SJCRH30 (cell line): ENCODE results near the gene CHCHD4. TPM values are rescaled to one million over a fixed set of nuclear protein-coding genes. Genes with fewer than 3 reads are reported as not detected.
A peak's percentile ranks its signal among the peaks of the same experiment; 100 is the strongest.
"Not testable (repeated sequence)": the region's sequence is repeated elsewhere in the genome, so short reads cannot be mapped to it uniquely, and the experiment has no call there.

Experiments used
- DNase-seq, 2 experiments: peaks; one replicate each; pipeline ENCODE4 v3.0.0-alpha.2; 2015 to 2020
- H3K27ac ChIP-seq: fragments of 250-450 bp; sonication (Bioruptor Pico); 2 replicates; pipeline ENCODE4 v1.5.1; 2020; ENCODE audit warnings: mild to moderate bottlenecking, moderate library complexity
- H3K27me3 ChIP-seq: fragments of 250-450 bp; sonication (Bioruptor Pico); 2 replicates; pipeline ENCODE4 v1.5.1; 2020; ENCODE audit warnings: mild to moderate bottlenecking, moderate library complexity
- H3K36me3 ChIP-seq: fragments of 250-450 bp; sonication (Bioruptor Pico); 2 replicates; pipeline ENCODE4 v1.5.1; 2020; ENCODE audit warnings: mild to moderate bottlenecking, moderate library complexity
- H3K4me1 ChIP-seq: fragments of 250-450 bp; sonication (Bioruptor Pico); 2 replicates; pipeline ENCODE4 v1.5.1; 2020; ENCODE audit warnings: mild to moderate bottlenecking, moderate library complexity
- H3K4me3 ChIP-seq: fragments of 250-450 bp; sonication (Bioruptor Pico); 2 replicates; pipeline ENCODE4 v1.5.1; 2020; ENCODE audit warnings: mild to moderate bottlenecking, moderate library complexity
- H3K9me3 ChIP-seq: fragments of 250-450 bp; sonication (Bioruptor Pico); replicated peaks from 2 replicates; pipeline ENCODE4 v1.5.1; 2020; ENCODE audit warnings: mild to moderate bottlenecking, moderate library complexity
- total RNA-seq: library from RNA; depleted of rRNA; stranded (reverse); fragments of >200 nt; shearing (Covaris generic); gene quantifications from 2 replicates; pipeline ENCODE4 v1.2.3, GENCODE V29; 2014

The CHCHD4 gene
- total RNA-seq, 1 experiment from 2014 or later = 27.0 TPM

DNA sequence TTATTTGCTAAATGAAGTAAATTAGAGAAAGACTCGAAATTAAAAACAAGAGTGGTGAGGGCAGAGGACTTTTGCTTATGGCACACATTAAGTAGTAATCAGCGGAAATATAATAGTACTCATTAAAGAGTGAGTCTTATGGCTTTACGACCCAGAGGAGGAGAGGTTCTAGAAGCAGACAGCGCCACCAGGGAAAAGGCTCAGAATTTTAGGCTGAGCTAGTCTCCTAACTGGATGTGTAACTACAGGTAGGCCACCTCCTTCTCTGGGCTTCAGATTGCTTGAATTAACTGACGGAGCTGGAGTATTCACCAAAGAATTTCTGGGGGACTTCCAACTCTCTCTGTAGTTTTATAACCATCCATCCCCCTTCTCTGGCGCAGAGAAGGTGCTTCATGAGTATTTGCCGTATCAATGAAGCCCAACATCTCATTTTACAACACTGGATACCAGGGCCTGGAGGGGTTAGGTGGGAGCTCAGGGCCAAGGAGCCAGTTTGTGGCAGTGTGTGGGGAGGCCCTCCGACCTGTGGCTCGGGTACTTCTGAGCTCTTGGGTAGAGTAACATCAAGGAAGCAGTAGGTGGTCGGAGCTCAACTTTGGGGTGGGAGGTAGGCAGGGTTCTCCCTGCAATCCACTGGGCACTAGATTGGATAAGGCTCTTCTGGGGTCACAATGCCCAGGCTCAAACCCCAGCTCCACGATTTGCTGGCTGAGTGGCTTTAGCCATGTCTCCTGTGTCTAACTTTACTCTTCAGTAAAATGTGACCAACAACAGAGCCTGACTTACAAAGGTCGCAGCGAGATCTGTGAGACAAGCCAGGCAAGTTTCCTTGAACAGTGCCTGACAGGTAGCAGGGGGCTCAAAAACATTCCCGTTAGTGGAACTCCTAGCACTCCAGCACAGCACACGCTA, 1.1 kb downstream of the CHCHD4 start:
- no peak for DNase-seq
- H3K36me3 ChIP-seq = peaks cover 12% of the 10 kb centered on the region; the same call in 1 of the 2 replicates
- H3K27me3 ChIP-seq = no peaks in the 10 kb centered on the region
- peak overlapping the region; percentile 64 for H3K27ac ChIP-seq
- H3K9me3 ChIP-seq = no peaks in the 10 kb centered on the region
- H3K4me3 ChIP-seq = peak overlapping the region; percentile 72
- H3K4me1 ChIP-seq = peaks cover 6% of the 10 kb centered on the region; the same call in 1 of the 2 replicates

DNA sequence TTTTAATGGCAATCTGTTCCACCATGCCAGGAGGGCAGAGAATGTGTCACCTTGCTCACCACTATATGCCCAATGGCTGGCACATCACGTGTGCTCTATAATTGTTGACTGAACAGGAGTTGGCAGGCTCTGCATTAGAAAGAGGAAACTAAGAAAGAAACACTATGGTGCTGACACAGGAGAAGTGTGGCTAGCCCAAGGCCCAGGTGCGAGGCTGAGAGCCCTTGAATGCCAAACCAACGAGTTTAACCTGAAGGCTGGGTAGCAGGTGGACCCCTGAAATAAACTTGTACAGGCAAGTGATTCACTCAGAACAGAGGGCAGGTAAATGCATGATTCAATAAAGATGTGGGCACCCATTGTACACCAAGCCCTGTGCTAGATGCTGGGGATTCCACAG, 2.4 kb downstream of the CHCHD4 start:
- no peak for DNase-seq
- Histone ChIP-seq H3K9me3 (no peaks in the 10 kb centered on the region), H3K27me3 (no peaks in the 10 kb centered on the region), H3K27ac (no peak overlapping the region), H3K4me3 (no peak overlapping the region), H3K4me1 (peaks cover 6% of the 10 kb centered on the region; the same call in 1 of the 2 replicates), H3K36me3 (peaks cover 8% of the 10 kb centered on the region; the same call in 1 of the 2 replicates)

DNA sequence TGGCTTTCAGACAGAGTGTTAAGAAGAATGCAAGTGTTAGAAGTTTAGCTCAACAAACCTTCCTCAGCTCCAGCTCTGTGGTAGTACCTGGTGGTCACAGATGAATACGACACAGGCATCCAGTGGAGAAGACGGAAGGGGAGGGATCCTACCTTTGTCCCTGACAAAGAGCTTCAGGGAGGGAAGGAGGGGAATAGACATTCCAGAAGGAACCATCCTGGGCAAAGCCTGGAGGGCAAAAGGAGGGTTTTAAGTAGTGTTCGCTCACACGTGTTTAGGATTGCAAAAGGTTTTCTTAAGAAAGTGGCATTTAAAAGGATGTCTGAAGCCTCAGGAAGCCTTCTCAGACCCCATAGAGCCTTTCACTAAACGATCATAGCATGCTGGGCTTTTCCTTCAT, 2.8 kb downstream of the CHCHD4 start:
- H3K4me3 ChIP-seq = no peak overlapping the region
- H3K27me3 ChIP-seq = no peaks in the 10 kb centered on the region
- H3K36me3 ChIP-seq = peaks cover 8% of the 10 kb centered on the region; the same call in 1 of the 2 replicates
- H3K4me1 ChIP-seq = peaks cover 6% of the 10 kb centered on the region; the same call in 1 of the 2 replicates
- H3K27ac ChIP-seq = no peak overlapping the region
- no peaks in the 10 kb centered on the region for H3K9me3 ChIP-seq
- no peak for DNase-seq

DNA sequence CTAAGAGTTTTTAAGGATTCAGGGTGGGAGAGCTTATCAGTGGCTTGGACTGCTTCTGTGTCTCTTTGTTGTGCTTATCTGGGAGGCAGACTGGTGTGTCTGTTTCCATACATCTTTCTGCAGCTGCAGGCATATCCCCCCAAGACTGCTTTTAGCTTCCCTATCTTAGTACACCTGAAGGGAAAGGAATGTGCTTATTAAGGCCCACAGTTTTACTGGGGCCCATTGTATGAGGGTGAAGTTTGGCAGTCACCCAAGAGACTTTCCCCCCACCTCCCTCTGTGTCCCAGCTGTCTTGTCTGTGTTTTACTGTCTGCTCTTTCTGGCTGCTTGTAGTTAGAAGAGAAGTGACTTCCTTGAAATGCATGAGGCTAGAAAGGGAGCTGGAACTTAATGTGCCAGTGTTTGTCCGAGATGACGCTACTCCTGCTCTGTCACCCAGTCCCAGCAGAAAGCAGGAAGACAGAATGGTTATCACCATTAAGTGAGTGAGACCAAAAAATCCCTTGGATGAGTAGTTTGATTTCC, 3.7 kb downstream of the CHCHD4 start:
- not testable (repeated sequence) for DNase-seq, H3K27ac ChIP-seq, H3K36me3 ChIP-seq, H3K4me1 ChIP-seq, H3K27me3 ChIP-seq, H3K4me3 ChIP-seq, H3K9me3 ChIP-seq

DNA sequence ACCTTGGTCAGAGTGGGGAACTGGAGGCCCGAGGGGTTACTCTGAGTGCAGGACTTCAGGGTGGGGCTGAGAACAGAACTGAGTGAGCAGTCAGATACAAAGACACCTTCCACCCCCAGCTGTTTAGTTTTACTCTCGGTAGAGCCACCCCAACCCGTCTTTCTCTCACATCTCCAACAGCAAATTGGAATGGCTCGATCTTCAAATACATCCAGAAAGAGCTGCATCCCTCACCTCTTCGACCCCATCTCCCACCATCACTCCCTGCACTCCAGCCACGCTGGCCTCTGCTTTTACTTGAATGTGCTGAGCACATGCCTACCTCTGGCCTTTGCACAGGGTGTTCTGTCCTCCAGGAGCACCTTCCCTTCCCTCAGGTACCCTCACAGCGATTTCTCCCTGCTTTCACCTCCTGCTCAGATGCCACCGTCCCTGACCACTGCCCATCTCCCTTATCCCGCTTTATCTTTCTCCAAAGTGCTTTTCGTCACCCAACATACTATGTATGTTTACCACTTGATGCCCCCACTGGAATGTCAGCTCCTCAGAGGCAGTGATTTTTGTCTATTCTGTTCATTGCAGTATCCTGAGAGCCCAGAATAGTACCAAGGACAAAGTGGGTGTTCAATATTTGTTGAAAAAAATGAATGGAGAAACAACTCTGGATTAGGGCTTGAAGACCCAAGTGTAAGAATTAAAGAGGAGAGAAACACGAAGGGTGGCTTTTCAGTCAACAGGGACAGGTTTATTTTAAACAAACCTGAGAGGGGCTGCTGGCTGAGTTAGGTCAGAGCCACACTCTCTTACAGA, 4.4 kb downstream of the CHCHD4 start:
- no peak for DNase-seq
- H3K4me1 ChIP-seq = peaks cover 3% of the 10 kb centered on the region; the same call in 1 of the 2 replicates

DNA sequence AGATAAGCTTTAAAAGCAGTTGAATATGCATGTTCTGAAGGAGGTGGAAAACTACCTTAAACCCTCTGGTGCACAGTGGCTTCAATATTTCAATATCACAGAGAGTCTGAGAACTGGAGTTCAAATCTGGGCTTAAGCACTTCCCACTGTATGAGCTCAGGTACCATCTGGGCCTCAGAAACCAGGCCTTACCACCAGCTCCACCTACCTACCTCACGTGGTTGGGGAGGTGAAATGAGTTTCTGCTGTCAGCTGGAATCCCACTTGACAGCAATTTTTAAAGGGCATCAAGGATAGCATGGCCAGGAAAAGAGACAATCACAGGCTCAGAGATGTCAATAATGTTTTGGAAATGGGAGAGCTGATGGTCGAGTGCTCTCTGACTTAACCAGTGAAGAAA, 5.0 kb downstream of the CHCHD4 start:
- DNase-seq = no peak
- Histone ChIP-seq H3K4me3 (no peak overlapping the region), H3K27me3 (no peaks in the 10 kb centered on the region), H3K9me3 (no peaks in the 10 kb centered on the region), H3K36me3 (peaks cover 22% of the 10 kb centered on the region; the same call in 1 of the 2 replicates), H3K4me1 (peaks cover 3% of the 10 kb centered on the region; the same call in 1 of the 2 replicates), H3K27ac (no peak overlapping the region)

More for the DNA sequence above, 4.4 kb downstream of the CHCHD4 start:
- no peaks in the 10 kb centered on the region for H3K27me3 ChIP-seq
- H3K9me3 ChIP-seq = no peaks in the 10 kb centered on the region
- peaks cover 15% of the 10 kb centered on the region; the same call in 1 of the 2 replicates for H3K36me3 ChIP-seq
- H3K4me3 ChIP-seq = no peak overlapping the region
- H3K27ac ChIP-seq = no peak overlapping the region

DNA sequence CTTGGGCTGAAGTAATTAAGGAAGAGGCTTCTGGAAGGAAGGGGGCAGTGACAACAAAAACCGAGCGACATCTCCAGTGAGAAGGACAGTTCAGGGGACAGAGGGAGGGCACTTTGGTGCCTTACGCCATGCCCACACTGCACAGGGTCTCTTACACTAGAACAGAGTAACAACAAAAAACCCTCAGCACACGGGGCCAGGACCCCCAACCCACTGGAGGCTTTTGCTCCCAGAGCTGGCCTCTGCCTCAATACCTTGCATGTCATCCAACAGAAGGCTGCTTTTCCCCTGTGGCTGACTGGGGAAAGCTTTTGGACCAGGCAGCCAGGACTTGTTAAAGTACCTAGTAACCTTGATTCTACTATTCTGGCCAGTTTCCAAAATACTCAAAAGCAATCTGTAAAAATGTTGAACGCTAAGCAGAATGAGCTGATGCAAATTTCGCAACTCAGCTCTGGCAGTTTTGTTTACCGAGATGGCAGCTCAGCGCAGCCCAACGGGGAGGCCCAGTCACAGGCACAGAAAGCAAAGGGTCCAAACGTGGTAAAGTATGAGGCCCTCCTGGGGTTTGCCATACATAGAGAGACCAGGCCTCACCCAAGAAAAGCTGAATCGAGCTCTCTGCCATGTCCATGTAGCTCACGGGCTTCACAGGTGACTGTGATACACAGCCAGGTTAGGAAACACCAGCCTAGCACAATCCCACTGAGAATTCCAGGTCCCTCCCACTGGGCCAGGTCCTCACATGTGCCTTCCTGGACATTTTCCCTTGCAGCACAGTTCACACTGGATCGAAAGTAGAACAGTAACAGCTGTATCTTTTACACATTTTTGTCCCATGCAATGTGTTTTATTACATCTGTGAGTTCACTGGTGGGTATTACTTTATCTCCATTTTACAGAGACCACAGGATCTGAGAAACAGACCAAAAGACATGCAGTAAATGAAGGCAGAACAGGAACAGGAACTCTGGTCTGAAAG, 6.0 kb downstream of the CHCHD4 start:
- Histone ChIP-seq H3K27ac (no peak overlapping the region), H3K4me3 (no peak overlapping the region), H3K4me1 (peaks cover 2% of the 10 kb centered on the region; the same call in 1 of the 2 replicates), H3K36me3 (peaks cover 23% of the 10 kb centered on the region; the same call in 1 of the 2 replicates), H3K27me3 (no peaks in the 10 kb centered on the region), H3K9me3 (no peaks in the 10 kb centered on the region)
- no peak for DNase-seq

DNA sequence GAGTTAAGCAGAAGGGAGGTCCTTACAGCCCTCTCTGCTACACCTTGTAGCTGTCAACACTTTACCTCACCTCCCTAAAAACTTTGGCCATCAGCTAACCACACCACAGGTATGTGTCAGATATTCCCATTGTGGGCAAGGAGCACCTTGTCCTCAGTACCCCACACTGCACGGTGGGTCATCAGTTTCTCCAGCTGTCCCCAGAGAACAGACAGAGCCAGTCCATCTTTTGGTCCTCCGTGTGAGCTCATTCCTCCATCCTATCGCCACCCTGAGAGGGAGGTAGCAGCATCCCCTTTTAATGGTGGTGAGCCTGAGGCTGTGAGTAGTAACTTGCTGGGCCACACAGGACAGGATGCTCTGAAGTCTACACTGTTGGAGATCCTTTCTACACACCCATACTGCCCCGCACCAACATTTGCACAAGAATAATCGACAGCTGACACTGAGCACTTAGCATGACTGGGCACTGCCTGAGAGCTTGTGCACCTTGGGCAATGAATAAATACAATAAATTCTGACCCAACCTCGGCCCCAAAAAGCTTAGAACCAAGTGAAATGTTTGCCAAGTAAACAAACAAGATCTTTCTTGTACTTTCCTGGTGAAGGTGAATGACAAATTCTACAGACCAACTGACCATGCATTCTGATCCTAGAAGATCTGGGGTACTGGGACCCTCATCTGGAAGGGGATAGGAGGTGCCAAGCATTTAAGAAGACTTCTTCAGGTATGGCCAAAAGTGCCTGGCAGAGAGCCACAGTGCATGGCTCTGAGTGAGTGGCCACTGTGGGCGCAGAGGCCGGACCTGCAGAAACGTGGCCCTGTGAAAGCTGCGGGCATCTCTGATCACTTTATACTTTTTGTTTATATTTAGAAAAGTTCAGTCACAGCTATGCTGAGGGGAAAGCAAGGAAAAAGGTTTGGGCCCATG, 6.9 kb downstream of the CHCHD4 start:
- Histone ChIP-seq H3K4me1 (no peaks in the 10 kb centered on the region), H3K9me3 (no peaks in the 10 kb centered on the region), H3K4me3 (no peak overlapping the region), H3K27me3 (no peaks in the 10 kb centered on the region), H3K36me3 (peaks cover 27% of the 10 kb centered on the region), H3K27ac (no peak overlapping the region)
- DNase-seq = no peak

DNA sequence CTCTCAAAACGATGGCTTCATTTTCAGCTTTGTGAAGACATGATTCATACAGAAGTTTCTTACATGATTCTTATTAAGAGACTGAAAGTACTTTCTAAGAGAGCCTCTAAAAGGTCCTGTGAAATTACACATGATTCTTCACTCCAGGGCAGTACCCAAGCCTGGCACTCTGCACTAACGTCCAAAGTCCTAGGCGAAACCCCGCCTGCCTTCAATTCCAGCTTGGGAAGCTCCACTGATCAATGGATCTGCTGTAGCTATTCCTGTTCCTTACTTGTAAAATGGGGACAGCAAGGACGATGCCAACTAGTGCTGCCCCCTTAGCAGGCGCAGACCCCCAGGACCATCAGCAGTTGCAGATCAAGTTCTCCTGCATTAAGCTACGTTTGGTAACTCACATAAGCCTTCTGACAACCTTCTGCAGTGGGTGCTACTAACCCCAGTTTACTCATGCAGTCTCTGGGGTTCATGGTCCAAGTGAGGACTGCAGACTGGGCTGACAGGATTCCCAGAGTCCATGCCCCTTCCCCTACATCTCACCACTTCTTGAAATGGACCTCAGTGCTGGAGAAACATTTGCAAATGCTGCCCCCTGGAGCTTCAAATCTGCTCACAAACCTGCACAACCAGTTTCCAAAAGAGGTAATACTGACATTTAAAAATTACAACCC, 10.6 kb downstream of the CHCHD4 start:
- Histone ChIP-seq H3K27ac (no peak overlapping the region), H3K27me3 (no peaks in the 10 kb centered on the region), H3K9me3 (no peaks in the 10 kb centered on the region), H3K4me3 (no peak overlapping the region), H3K4me1 (no peaks in the 10 kb centered on the region), H3K36me3 (peaks cover 19% of the 10 kb centered on the region)
- no peak for DNase-seq

DNA sequence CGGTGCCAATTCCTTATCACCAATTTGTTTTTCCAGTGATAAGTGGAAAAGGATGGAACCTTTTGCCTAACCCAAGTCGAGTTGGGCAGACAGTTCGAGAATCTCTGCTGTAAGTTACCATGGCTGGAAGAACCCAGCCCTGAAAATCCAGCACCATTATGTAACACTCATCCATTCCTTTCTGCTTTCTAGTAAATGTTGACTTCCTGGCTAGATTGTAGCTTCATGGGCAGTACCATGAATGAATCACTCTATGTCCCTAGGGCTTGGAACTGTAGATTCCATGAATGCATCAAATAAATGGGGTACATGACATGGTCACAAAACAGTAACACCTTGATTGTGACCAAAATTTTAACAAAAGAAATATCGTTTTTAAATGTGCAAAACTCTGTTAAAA, 14.0 kb downstream of the CHCHD4 start:
- Histone ChIP-seq H3K9me3 (0 out of 2 replicates have a peak, but pooled peaks cover 2% of the 10 kb centered on the region), H3K4me1 (no peaks in the 10 kb centered on the region), H3K27ac (no peak overlapping the region), H3K4me3 (no peak overlapping the region), H3K27me3 (no peaks in the 10 kb centered on the region), H3K36me3 (peaks cover 16% of the 10 kb centered on the region)
- DNase-seq = no peak

DNA sequence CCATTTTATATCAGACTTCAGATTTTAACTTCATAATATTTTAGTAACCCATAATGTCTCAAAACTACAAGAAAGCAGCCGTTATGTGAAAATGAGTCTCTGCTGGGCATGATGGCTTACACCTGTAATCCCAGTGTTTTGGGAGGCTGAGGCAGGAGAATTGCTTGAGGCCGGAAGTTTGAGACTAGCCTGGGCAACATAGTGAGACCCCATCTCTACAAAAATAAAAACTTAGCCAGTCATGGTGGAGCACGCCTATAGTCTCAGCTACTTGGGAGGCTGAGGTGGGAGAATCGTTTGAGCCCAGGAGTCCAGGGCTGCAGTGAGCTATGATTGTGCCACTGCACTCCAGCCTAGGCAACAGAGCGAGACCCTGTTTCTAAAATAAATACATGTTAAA, 14.8 kb downstream of the CHCHD4 start:
- H3K27ac ChIP-seq, DNase-seq, H3K9me3 ChIP-seq, H3K4me1 ChIP-seq, H3K4me3 ChIP-seq, H3K36me3 ChIP-seq, H3K27me3 ChIP-seq: not testable (repeated sequence)

DNA sequence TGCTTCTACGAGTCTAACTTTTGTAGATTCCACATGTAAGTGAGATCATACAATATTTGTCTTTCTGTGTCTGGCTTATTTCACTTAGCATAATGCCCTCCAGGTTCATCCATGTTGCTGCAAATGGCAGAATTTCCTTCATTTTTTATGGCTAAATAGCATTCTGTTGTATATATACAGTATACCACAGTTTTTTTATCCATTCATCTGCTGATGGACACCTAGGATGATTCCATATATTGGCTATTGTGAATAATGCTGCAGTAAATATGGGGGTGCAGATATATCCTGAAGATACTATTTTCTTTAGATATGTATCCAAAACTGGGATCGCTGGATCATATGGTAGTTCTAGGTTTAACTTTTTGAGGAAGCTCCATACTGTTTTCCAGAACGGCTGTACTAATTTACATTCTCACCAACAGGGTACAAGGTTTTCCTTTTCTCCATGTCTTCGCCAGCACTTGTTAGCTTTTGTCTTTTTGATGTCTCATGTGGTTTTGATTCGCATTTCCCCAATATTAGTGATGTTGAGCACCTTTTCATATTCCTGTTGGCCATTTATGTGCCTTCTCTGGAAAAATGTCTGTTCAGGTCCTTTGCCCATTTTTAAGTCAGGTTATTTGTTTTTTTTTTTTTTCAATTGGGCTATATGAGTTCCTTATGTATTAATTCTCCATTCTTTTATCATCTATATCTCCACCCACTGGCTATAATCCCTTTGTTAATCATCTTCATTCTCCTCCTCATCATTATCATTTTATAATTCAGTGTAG, 26.9 kb downstream of the CHCHD4 start:
- Histone ChIP-seq H3K4me3 (no peak overlapping the region), H3K27ac (no peak overlapping the region), H3K9me3 (no peaks in the 10 kb centered on the region), H3K36me3 (no peaks in the 10 kb centered on the region), H3K27me3 (no peaks in the 10 kb centered on the region), H3K4me1 (no peaks in the 10 kb centered on the region)
- no peak for DNase-seq
